K562 (cell line): ENCODE data around the gene SCNN1A. TPM values are rescaled to one million over a fixed set of nuclear protein-coding genes. Genes with fewer than 3 reads are reported as not detected.

ENCODE experiments used
- ARID1B ChIP-seq: fragments of 450-650 bp; IDR thresholded peaks from 2 replicates; pipeline ENCODE4 v1.6.1; 2016; ENCODE audit warnings: antibody characterized with exemption, mild to moderate bottlenecking, inconsistent platforms
- EGR1 ChIP-seq: fragments of 450-650 bp; conservative IDR thresholded peaks from 2 replicates; pipeline ENCODE4 v1.6.1; 2017; ENCODE audit warnings: mild to moderate bottlenecking
- GATA2 ChIP-seq: sonication (generic); formaldehyde crosslinking; IDR thresholded peaks from 2 replicates; pipeline ENCODE4 v1.4.0; 2020; ENCODE audit warnings: mild to moderate bottlenecking, missing genetic modification reagents
- KLF13 ChIP-seq: fragments of 450-650 bp; IDR thresholded peaks from 2 replicates; pipeline ENCODE4 v1.6.1; 2016; ENCODE audit warnings: missing genetic modification characterization, low read depth, mild to moderate bottlenecking, missing compliant biosample characterization, moderate library complexity, borderline replicate concordance
- KLF16 ChIP-seq: IDR thresholded peaks from 2 replicates; pipeline ENCODE4 v1.6.1; 2016; ENCODE audit warnings: antibody characterized with exemption
- NCOA2 ChIP-seq, 2 experiments: fragments of 450-650 bp; IDR thresholded peaks; 2 replicates each; pipeline ENCODE4 v1.6.1; 2018; ENCODE audit warnings: mild to moderate bottlenecking in 2 of 2, moderate library complexity in 1 of 2; ENCODE audit not compliant: partially characterized antibody in 2 of 2
- NFATC3 ChIP-seq: fragments of 450-650 bp; IDR thresholded peaks from 2 replicates; pipeline ENCODE4 v1.6.1; 2017; ENCODE audit warnings: mild to moderate bottlenecking
- NFRKB ChIP-seq: fragments of 450-650 bp; IDR thresholded peaks from 2 replicates; pipeline ENCODE4 v1.6.1; 2016; ENCODE audit warnings: low read depth
- OTX1 ChIP-seq: fragments of 450-650 bp; formaldehyde crosslinking; IDR thresholded peaks from 2 replicates; pipeline ENCODE4 v1.4.0; 2022; ENCODE audit warnings: mild to moderate bottlenecking
- PML ChIP-seq: IDR thresholded peaks from 2 replicates; pipeline ENCODE4 v1.6.1; 2012; ENCODE audit warnings: low read length, inconsistent platforms
- POLR2G ChIP-seq: fragments of 200-400 bp; formaldehyde crosslinking; IDR thresholded peaks from 2 replicates; pipeline ENCODE4 v1.6.1; 2017; ENCODE audit warnings: low read depth, mild to moderate bottlenecking, antibody characterized with exemption, low read length, moderate library complexity
- TGIF2 ChIP-seq: sonication (generic); formaldehyde crosslinking; IDR thresholded peaks from 2 replicates; pipeline ENCODE4 v1.8.1; 2022; ENCODE audit warnings: mild to moderate bottlenecking, missing genetic modification reagents, moderate library complexity
- TRIM24 ChIP-seq, 2 experiments: fragments of 450-650 bp; IDR thresholded peaks; 2 replicates each; pipeline ENCODE4 v1.6.1; 2016
- XRCC5 ChIP-seq: fragments of 200-400 bp; formaldehyde crosslinking; IDR thresholded peaks from 2 replicates; pipeline ENCODE4 v1.6.1; 2017; ENCODE audit warnings: low read depth, mild to moderate bottlenecking, low read length
- ZC3H4 ChIP-seq: sonication (generic); formaldehyde crosslinking; IDR thresholded peaks from 2 replicates; pipeline ENCODE4 v1.9.0; 2021; ENCODE audit warnings: missing genetic modification reagents, borderline replicate concordance
- ZFP30 ChIP-seq: fragments of 250-450 bp; sonication (Bioruptor Pico); IDR thresholded peaks from 2 replicates; pipeline ENCODE4 v1.8.0; 2022; ENCODE audit warnings: moderate library complexity, mild to moderate bottlenecking, inconsistent platforms, borderline replicate concordance
- ZNF184 ChIP-seq: sonication (generic); formaldehyde crosslinking; IDR thresholded peaks from 2 replicates; pipeline ENCODE4 v1.5.0; 2020; ENCODE audit warnings: missing genetic modification reagents
- ZNF232 ChIP-seq: sonication (generic); formaldehyde crosslinking; IDR thresholded peaks from 2 replicates; pipeline ENCODE4 v1.8.0; 2022; ENCODE audit warnings: mild to moderate bottlenecking, missing genetic modification reagents
- ZNF583 ChIP-seq: fragments of 250-450 bp; sonication (Bioruptor Pico); IDR thresholded peaks from 2 replicates; pipeline ENCODE4 v1.4.0; 2020
- polyA plus RNA-seq, 8 experiments: library from polyadenylated mRNA; depleted of rRNA in 4 of 8; stranded (reverse) in 5 of 8; unstranded in 3 of 8; fragments of >200 nt; fragmentation: Nextera tagmentation in 2 of 8; fragmentation: Illumina TruSeq in 1 of 8; extraction: Ambion mirVana in 2 of 8; extraction: Trizol in 1 of 8; gene quantifications; 2 replicates each; pipeline versions ENCODE4 v1.2.1 to v1.2.3, GENCODE V29; 2011 to 2014; ENCODE audit warnings: inconsistent platforms in 1 of 8, missing spikeins in 1 of 8
- total RNA-seq, 7 experiments: library from RNA; depleted of rRNA in 6 of 7; stranded (reverse); fragments of >200 nt in 6 of 7; fragmentation: Illumina TruSeq in 2 of 7; extraction: Trizol in 2 of 7; gene quantifications; 2 replicates each; pipeline versions ENCODE4 v1.2.1 to v1.2.3, GENCODE V29; 2011 to 2021; ENCODE audit warnings: low replicate concordance in 1 of 7
- TF ChIP-seq, protein P1 (sequence below), 2 experiments: IDR thresholded peaks; 2 replicates each; pipeline ENCODE4 v1.6.1; 2011; ENCODE audit warnings: borderline replicate concordance in 1 of 2, control low read depth in 1 of 2, low read depth in 1 of 2, low read length in 1 of 2, mild to moderate bottlenecking in 1 of 2, mixed read lengths in 1 of 2, moderate library complexity in 1 of 2; ENCODE audit not compliant: insufficient read depth in 1 of 2, insufficient read length in 1 of 2, poor library complexity in 1 of 2, severe bottlenecking in 1 of 2; ENCODE audit errors: extremely low read depth in 1 of 2
- TF ChIP-seq, protein P2 (sequence below): fragments of 200-800 bp; sonication (Bioruptor generic); IDR thresholded peaks from 2 replicates; pipeline ENCODE4 v1.6.1; 2016; ENCODE audit warnings: missing genetic modification characterization, missing compliant biosample characterization
- TF ChIP-seq, protein P3 (sequence below): sonication (generic); formaldehyde crosslinking; IDR thresholded peaks from 2 replicates; pipeline ENCODE4 v1.8.0; 2022; ENCODE audit warnings: mild to moderate bottlenecking, low read depth, missing genetic modification reagents

SCNN1A gene
- total and polyA plus RNA-seq, 9 of the 15 experiments (the other 6 are each of a cell fraction or from before 2014, with no cell fraction given) = 0.15 to 0.49 (median 0.32) TPM; not detected in 5

DNA sequence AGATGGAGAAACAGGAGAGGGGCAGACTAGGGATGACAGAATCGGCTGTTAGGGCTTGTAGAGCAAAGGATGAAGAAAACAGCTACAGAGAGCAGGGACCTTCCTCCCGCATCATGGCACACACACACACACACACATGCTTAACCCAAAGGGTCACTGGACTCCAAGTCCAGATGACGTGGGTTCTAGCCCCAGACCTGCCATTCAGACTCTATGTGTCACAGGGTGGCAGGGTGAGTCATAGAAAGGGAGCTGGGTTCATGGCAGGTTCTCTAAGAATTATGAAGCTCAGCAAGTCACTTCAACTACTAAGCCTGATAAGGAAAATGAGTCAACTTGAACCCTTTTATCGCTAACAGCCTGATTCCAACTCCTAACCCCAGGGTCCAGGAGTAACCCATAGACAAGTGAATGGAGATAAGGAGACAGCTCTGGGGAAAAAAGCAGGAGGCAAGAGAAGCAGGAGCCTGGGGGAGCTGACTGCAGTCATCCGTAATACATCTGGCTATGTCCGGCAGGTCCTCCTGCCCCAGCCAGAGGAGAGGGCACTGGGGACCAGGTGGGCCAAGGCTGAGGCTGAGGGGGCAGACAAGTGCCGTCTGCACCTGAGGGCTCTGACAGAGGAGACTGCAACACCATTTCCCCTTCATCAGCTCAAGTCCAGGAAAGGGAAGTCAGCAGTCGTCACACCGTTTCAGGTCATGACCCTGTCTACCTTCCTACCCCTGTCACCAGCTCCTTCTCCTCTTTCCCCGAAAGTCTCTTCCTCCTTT, 29.9 kb downstream of the SCNN1A start (continued):
- TF ChIP-seq NFATC3 = no peak
- no peak for TF ChIP-seq TGIF2 (CRISPR knock-in tag)
- TF ChIP-seq, protein P1, sequence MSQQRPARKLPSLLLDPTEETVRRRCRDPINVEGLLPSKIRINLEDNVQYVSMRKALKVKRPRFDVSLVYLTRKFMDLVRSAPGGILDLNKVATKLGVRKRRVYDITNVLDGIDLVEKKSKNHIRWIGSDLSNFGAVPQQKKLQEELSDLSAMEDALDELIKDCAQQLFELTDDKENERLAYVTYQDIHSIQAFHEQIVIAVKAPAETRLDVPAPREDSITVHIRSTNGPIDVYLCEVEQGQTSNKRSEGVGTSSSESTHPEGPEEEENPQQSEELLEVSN (IDR thresholded peaks at IDR 0.05; ENCODE audit: borderline replicate concordance in 1 of 2, extremely low read depth in 1 of 2, insufficient read depth in 1 of 2, insufficient read length in 1 of 2, low read depth in 1 of 2, low read length in 1 of 2, poor library complexity in 1 of 2, severe bottlenecking in 1 of 2) = no peak
- no peak for TF ChIP-seq OTX1
- TF ChIP-seq GATA2 (CRISPR knock-in tag) = peak; percentile 89
- peak; percentile 96 for TF ChIP-seq ARID1B
- TF ChIP-seq NFRKB = no peak
- TF ChIP-seq, protein P2, sequence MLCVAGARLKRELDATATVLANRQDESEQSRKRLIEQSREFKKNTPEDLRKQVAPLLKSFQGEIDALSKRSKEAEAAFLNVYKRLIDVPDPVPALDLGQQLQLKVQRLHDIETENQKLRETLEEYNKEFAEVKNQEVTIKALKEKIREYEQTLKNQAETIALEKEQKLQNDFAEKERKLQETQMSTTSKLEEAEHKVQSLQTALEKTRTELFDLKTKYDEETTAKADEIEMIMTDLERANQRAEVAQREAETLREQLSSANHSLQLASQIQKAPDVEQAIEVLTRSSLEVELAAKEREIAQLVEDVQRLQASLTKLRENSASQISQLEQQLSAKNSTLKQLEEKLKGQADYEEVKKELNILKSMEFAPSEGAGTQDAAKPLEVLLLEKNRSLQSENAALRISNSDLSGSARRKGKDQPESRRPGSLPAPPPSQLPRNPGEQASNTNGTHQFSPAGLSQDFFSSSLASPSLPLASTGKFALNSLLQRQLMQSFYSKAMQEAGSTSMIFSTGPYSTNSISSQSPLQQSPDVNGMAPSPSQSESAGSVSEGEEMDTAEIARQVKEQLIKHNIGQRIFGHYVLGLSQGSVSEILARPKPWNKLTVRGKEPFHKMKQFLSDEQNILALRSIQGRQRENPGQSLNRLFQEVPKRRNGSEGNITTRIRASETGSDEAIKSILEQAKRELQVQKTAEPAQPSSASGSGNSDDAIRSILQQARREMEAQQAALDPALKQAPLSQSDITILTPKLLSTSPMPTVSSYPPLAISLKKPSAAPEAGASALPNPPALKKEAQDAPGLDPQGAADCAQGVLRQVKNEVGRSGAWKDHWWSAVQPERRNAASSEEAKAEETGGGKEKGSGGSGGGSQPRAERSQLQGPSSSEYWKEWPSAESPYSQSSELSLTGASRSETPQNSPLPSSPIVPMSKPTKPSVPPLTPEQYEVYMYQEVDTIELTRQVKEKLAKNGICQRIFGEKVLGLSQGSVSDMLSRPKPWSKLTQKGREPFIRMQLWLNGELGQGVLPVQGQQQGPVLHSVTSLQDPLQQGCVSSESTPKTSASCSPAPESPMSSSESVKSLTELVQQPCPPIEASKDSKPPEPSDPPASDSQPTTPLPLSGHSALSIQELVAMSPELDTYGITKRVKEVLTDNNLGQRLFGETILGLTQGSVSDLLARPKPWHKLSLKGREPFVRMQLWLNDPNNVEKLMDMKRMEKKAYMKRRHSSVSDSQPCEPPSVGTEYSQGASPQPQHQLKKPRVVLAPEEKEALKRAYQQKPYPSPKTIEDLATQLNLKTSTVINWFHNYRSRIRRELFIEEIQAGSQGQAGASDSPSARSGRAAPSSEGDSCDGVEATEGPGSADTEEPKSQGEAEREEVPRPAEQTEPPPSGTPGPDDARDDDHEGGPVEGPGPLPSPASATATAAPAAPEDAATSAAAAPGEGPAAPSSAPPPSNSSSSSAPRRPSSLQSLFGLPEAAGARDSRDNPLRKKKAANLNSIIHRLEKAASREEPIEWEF = no peak
- no peak for TF ChIP-seq ZNF583 (CRISPR knock-in tag)
- peak; percentile 40 for TF ChIP-seq EGR1
- TF ChIP-seq TRIM24 (IDR thresholded peaks at IDR 0.05) = peak; percentile 77 to 80
- TF ChIP-seq NCOA2 (IDR thresholded peaks at IDR 0.05; ENCODE audit: partially characterized antibody in 2 of 2) = peak in 1 of 2 experiments; percentile 84
- TF ChIP-seq ZNF232 (CRISPR knock-in tag) = no peak
- no peak for TF ChIP-seq KLF13 (tag)
- no peak for TF ChIP-seq ZFP30 (CRISPR knock-in tag)
- peak; percentile 88 for TF ChIP-seq KLF16
- TF ChIP-seq ZNF184 (CRISPR knock-in tag) = no peak
- TF ChIP-seq, protein P3, sequence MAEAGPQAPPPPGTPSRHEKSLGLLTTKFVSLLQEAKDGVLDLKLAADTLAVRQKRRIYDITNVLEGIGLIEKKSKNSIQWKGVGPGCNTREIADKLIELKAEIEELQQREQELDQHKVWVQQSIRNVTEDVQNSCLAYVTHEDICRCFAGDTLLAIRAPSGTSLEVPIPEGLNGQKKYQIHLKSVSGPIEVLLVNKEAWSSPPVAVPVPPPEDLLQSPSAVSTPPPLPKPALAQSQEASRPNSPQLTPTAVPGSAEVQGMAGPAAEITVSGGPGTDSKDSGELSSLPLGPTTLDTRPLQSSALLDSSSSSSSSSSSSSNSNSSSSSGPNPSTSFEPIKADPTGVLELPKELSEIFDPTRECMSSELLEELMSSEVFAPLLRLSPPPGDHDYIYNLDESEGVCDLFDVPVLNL (CRISPR knock-in tag) = no peak
- no peak for TF ChIP-seq XRCC5
- TF ChIP-seq POLR2G = no peak
- no peak for TF ChIP-seq ZC3H4 (CRISPR knock-in tag)
- peak; percentile 65 for TF ChIP-seq PML
